ENCODE data around the gene SASH1. TPM values are rescaled to one million over a fixed set of nuclear protein-coding genes. Genes with fewer than 3 reads are reported as not detected.

Gene SASH1
- total RNA-seq, 4 donors from 2014 or later: 55.3 to 118 (median 79.6) TPM

- peaks cover 0 to 20% (median 3%) of the 10 kb centered on the region in 3 donors for H3K4me1 ChIP-seq
- no peak overlapping the region for H3K27ac ChIP-seq
- DNase-seq: no peak
- no peak overlapping the region for H3K4me3 ChIP-seq
- intact Hi-C loops (cut with DNase I): no loop called here
- H3K9me3 ChIP-seq: no peaks in the 10 kb centered on the region
- 70 to 90% methylated on average over 2 to 5 of the region's 6 CpGs for WGBS, 2 donors
- TF ChIP-seq POLR2A (IDR thresholded peaks at IDR 0.05): no peak
- no peak for TF ChIP-seq CTCF (IDR thresholded peaks at IDR 0.05)
- no peaks in the 10 kb centered on the region for H3K27me3 ChIP-seq
- H3K36me3 ChIP-seq: no peaks in the 10 kb centered on the region
Measured at GRCh38 chr6:148561629-148562028, 219.0 kb downstream of the SASH1 start.

GRCh38 chr6:148563066-148563465, 220.4 kb downstream of the SASH1 start:
- H3K9me3 ChIP-seq: no peaks in the 10 kb centered on the region
- intact Hi-C loops (cut with DNase I): no loop called here
- no peaks in the 10 kb centered on the region for H3K36me3 ChIP-seq
- 67% methylated on average over 2 of the region's 5 CpGs; no CpG with 5 or more reads in 1 of the 2 donors for WGBS, 2 donors
- no peak for TF ChIP-seq CTCF (IDR thresholded peaks at IDR 0.05)
- TF ChIP-seq POLR2A (IDR thresholded peaks at IDR 0.05): no peak
- H3K27me3 ChIP-seq: no peaks in the 10 kb centered on the region
- peaks cover 0 to 20% (median 3%) of the 10 kb centered on the region in 3 donors for H3K4me1 ChIP-seq
- no peak overlapping the region for H3K27ac ChIP-seq
- H3K4me3 ChIP-seq: no peak overlapping the region
- no peak for DNase-seq

- Histone ChIP-seq H3K4me1 (peaks cover 0 to 17% (median 3%) of the 10 kb centered on the region in 3 donors), H3K9me3 (no peaks in the 10 kb centered on the region), H3K4me3 (no peak overlapping the region), H3K27ac (no peak overlapping the region), H3K27me3 (no peaks in the 10 kb centered on the region), H3K36me3 (no peaks in the 10 kb centered on the region)
- intact Hi-C loops (cut with DNase I): no loop called here
- 76 to 80% methylated on average over 8 to 9 of the region's 9 CpGs for WGBS, 2 donors
- TF ChIP-seq POLR2A (IDR thresholded peaks at IDR 0.05): no peak
- DNase-seq: no peak
Measured at GRCh38 chr6:148564494-148565035, 221.9 kb downstream of the SASH1 start.

GRCh38 chr6:148565321-148565926, 222.8 kb downstream of the SASH1 start:
- peaks cover 0 to 8% (median 0%) of the 10 kb centered on the region in 3 donors for H3K4me1 ChIP-seq
- 81 to 86% methylated on average over 8 of the region's 8 CpGs for WGBS, 2 donors
- no peak overlapping the region for H3K4me3 ChIP-seq
- H3K36me3 ChIP-seq: no peaks in the 10 kb centered on the region
- intact Hi-C loops (cut with DNase I): no loop called here
- H3K9me3 ChIP-seq: no peaks in the 10 kb centered on the region
- no peak overlapping the region for H3K27ac ChIP-seq
- no peak for DNase-seq
- peaks cover 0 to 4% (median 0%) of the 10 kb centered on the region in 4 donors for H3K27me3 ChIP-seq
- no peak for TF ChIP-seq POLR2A (IDR thresholded peaks at IDR 0.05)
- TF ChIP-seq CTCF (IDR thresholded peaks at IDR 0.05): no peak

GRCh38 chr6:148565930-148566663, 223.5 kb downstream of the SASH1 start:
- TF ChIP-seq CTCF (IDR thresholded peaks at IDR 0.05) (no peak), POLR2A (IDR thresholded peaks at IDR 0.05) (no peak)
- H3K4me1 ChIP-seq: peaks cover 0 to 8% (median 0%) of the 10 kb centered on the region in 3 donors
- no peaks in the 10 kb centered on the region for H3K36me3 ChIP-seq
- no peak overlapping the region for H3K27ac ChIP-seq
- no peaks in the 10 kb centered on the region for H3K9me3 ChIP-seq
- H3K27me3 ChIP-seq: peaks cover 0 to 4% (median 0%) of the 10 kb centered on the region in 4 donors
- WGBS, 2 donors: 61 to 66% methylated on average over 10 of the region's 12 CpGs
- no peak overlapping the region for H3K4me3 ChIP-seq
- no peak for DNase-seq
- intact Hi-C loops (cut with DNase I): no loop called here

Data from esophagus squamous epithelium (tissue), 5 donors.